Effector CD4-positive, alpha-beta T cell (primary cell): Measurements from ENCODE around the gene SELENBP1.
"Not testable (repeated sequence)": the region's sequence is repeated elsewhere in the genome, so short reads cannot be mapped to it uniquely, and the experiment has no call there.

ENCODE experiments used
- DNase-seq: peaks from one replicate; pipeline ENCODE4 v3.0.0-alpha.2; 2020

SELENBP1 gene

DNA sequence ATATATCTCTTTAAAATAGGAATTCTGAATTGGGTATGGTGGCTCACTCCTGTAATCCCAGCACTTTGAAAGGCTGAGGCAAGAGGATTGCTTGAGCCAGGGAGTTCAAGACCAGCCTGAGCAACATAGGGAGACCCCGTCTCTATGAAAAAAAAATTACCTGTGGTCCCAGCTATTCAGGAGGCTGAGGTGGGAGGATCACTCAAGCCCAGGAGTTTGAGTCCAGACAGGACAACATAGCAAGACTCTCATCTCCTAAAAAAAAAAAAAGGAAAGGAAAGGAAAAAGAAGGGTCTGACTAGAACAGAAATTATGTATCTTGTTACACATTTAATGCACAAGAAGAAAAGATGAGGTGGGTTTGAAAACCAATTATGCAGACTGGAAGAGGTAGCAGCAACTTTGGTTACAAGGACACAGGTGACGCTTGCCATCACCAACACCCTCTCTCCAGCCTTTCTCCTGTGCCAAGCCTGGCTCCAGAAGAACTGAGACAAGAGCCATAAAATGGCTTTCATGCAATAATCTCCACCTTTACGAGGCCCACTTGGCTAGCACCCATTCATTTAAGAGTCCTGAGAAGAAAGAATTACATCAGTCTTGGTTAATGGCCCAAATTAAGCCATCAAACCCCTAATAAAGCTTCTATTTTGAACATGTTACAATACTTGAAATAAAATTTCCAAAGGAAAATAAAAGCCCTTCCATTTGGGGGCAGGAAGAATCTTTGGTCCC is 4.8 kb upstream of the SELENBP1 start:
- DNase-seq = no peak

GRCh38 chr1:151373196-151373595 is 691 bp upstream of the SELENBP1 start:
- no peak for DNase-seq

- DNase-seq = no peak
These were observed 991 bp downstream of the SELENBP1 start for GRCh38 chr1:151371370-151372057.

DNA sequence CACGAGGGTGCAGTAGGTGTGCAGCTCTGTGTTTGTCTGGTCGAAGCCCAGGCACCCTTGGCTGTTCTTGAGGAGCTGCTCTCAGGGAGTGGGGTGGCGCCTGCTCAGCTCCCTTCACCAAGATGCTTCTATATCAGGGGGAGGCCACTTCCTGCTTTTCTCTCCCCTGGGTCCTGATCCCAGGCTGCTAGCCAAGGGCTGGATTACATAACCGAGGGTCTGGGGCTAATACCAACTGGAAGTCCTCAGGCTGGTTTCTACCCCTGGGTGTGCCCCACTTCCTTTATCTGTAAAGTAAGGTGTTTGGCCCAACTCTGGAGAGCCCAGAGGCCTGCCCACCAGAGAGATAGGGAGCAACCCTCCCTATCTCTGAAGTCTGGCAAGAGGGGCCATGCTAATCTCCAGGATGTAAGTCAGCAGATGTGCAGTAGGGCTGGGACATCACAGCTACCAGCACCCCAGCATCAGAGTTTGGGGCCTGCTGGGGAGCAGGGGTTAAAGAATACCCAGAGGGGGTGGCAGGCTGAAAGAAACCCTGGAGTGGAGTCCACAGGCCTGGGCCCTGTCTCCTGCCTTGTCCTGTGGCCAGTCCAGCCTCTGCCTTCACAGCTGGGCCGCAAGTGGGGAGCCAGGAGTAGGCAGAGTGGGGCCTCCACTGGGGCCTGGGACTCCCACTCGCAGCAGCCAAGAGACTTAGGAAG is 2.1 kb downstream of the SELENBP1 start:
- DNase-seq = no peak

GRCh38 chr1:151369621-151370048 is 2.9 kb downstream of the SELENBP1 start:
- no peak for DNase-seq

GRCh38 chr1:151369302-151369610 is 3.2 kb downstream of the SELENBP1 start:
- DNase-seq = no peak

- no peak for DNase-seq
These were observed 3.9 kb downstream of the SELENBP1 start for GRCh38 chr1:151368393-151369301.

- DNase-seq = no peak
These were observed 4.7 kb downstream of the SELENBP1 start for GRCh38 chr1:151367658-151368392.

GRCh38 chr1:151364996-151365395 is 7.5 kb downstream of the SELENBP1 start:
- DNase-seq = no peak

GRCh38 chr1:151362308-151363155 is 10.0 kb downstream of the SELENBP1 start:
- no peak for DNase-seq

GRCh38 chr1:151361883-151362282 is 10.6 kb downstream of the SELENBP1 start:
- DNase-seq = no peak

- DNase-seq = no peak
These were observed 15.8 kb downstream of the SELENBP1 start for GRCh38 chr1:151356696-151357095.

GRCh38 chr1:151352021-151352718 is 20.3 kb downstream of the SELENBP1 start:
- no peak for DNase-seq

GRCh38 chr1:151350323-151350722 is 22.2 kb downstream of the SELENBP1 start:
- not testable (repeated sequence) for DNase-seq

DNA sequence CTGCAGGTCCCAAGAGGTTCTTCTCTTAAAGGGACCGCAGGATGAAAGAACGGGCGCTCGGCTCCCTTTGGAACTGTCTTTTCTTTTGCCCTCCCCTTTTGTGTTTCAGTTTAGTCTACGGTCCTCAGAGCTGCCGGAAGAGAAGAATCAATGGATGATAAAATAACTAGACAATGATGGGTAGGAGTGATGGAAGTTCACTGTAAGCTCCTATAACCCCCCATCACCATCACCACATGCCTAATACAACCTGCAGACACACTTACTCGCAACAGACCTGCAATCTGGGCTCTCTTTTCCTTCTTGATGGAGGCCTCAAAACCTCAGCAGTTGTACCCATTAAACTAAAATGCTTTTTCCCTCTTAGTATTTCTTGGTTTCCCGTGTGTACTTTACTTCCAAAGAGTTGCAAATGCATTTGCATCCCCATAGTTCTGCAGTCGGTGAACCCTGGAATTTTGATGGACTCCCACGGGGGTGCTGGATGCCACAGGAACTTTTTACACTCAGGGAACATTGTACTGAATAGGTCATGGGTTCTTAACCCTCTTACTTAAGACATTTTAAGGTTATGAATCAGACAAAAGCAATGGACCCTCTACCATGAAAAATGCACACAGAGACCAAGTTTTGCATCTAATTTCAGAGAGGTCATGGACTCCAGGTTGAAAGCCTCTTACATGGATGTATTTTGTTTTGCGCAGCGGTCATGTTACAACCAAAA is 24.8 kb downstream of the SELENBP1 start:
- DNase-seq = no peak

- peak; percentile 92 for DNase-seq
These were observed 25.6 kb downstream of the SELENBP1 start, which contains the start of gene RFX5 for GRCh38 chr1:151346769-151347522. Gene RFX5 (minus strand): TSS chr1:151347252. CDS start chr1:151346320, 932 bp downstream.

DNA sequence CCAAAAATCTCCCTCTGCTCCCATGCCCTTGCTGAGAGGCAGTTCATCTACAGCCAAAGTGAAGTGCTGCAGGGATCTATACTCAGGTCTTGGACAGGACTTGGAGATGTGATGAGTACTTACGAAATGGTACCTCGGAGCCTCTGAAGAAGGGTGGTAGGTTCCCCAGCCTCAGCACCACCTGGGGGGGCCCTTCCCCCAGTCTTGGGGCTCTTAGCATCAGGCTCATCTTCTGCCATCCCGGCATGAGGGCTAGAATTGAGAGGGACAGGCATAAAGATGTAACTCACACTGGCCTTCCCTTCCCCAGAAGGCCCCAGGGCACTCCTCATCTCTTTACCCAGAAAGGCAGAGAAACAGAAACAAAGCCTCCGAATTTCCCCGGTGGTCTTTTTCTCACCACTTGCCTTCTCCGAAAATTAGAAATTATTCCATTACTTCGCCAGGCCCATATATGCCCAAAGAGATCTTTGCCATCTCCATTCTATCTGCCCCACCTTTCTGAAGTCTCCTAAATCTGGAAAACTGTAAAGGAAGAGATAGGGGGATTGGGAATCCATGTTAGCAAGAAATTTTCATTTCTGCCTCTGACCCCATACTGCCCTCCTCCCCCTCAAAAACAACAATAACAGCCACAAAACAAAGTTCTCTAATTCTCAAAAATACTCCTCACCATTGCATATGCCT is 26.3 kb downstream of the SELENBP1 start:
- no peak for DNase-seq

GRCh38 chr1:151344291-151344690 is 28.2 kb downstream of the SELENBP1 start:
- no peak for DNase-seq
